Muscle layer of colon (tissue), 2 donors: ENCODE results near the gene LHX5.

Experiments
- H3K27ac ChIP-seq: one replicate; pipeline ENCODE4 v1.7.0; 2013; ENCODE audit warnings: low read depth, mild to moderate bottlenecking, low read length, moderate library complexity
- H3K27me3 ChIP-seq, 2 donors: one replicate each; pipeline ENCODE4 v1.7.0; 2013; ENCODE audit warnings: low read length in 2 of 2, mild to moderate bottlenecking in 2 of 2; ENCODE audit not compliant: insufficient read depth in 2 of 2, control insufficient read depth in 1 of 2
- H3K36me3 ChIP-seq: one replicate; pipeline ENCODE4 v1.7.0; 2013; ENCODE audit warnings: mild to moderate bottlenecking, low read length; ENCODE audit not compliant: insufficient read depth
- H3K4me1 ChIP-seq: one replicate; pipeline ENCODE4 v1.7.0; 2013; ENCODE audit warnings: mild to moderate bottlenecking, low read length; ENCODE audit not compliant: insufficient read depth
- H3K4me3 ChIP-seq, 2 donors: one replicate each; pipeline ENCODE4 v1.7.0; 2013; ENCODE audit warnings: low read length in 2 of 2, low read depth in 1 of 2, mild to moderate bottlenecking in 1 of 2, moderate library complexity in 1 of 2
- H3K9ac ChIP-seq: one replicate; pipeline ENCODE4 v1.7.0; 2013; ENCODE audit warnings: low read length
- H3K9me3 ChIP-seq: one replicate; pipeline ENCODE4 v1.7.0; 2013; ENCODE audit warnings: mild to moderate bottlenecking, low read length
- donor health status: abdominal sarcoma.
- donor health status: Adenocarcinoma of cecum.

The LHX5 gene

DNA sequence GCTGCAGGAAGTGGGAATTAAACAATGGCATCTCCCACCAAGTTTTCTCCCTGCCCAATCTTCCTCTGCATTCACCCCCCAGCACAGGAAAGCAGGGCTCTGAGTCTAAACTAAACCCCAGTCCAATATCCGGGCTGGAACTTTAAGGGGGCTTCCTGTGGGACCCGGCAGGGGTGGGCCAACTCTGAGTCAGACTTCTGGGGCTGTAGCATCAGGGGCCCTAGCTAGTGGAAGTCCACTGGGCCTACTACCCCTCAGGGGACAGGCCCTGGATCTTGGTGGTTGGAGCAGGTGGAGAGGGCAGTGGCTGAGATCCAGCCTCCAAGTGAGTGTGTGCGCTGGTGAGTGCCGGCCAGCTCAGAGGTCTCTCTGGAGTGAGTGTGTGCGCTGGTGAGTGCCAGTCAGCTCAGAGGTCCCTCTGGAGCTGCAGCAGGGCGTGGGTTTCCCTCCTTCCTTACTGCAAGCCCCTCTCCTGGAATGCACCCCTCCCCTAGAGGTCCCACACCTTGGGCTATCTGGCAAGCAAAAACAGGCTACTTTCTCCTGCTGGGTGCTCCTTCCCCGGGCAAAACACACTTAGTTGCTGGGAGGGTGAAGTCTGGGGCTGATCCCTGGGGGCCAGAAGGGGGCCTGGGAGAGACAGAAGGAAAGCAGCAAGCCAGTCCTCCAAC is 5.6 kb upstream of the LHX5 start:
- Histone ChIP-seq H3K27ac (no peak overlapping the region), H3K4me1 (no peaks in the 10 kb centered on the region), H3K9me3 (no peaks in the 10 kb centered on the region), H3K27me3 (peaks cover 31 to 55% of the 10 kb centered on the region in 2 donors), H3K9ac (no peak overlapping the region), H3K4me3 (no peak overlapping the region), H3K36me3 (no peaks in the 10 kb centered on the region)

DNA sequence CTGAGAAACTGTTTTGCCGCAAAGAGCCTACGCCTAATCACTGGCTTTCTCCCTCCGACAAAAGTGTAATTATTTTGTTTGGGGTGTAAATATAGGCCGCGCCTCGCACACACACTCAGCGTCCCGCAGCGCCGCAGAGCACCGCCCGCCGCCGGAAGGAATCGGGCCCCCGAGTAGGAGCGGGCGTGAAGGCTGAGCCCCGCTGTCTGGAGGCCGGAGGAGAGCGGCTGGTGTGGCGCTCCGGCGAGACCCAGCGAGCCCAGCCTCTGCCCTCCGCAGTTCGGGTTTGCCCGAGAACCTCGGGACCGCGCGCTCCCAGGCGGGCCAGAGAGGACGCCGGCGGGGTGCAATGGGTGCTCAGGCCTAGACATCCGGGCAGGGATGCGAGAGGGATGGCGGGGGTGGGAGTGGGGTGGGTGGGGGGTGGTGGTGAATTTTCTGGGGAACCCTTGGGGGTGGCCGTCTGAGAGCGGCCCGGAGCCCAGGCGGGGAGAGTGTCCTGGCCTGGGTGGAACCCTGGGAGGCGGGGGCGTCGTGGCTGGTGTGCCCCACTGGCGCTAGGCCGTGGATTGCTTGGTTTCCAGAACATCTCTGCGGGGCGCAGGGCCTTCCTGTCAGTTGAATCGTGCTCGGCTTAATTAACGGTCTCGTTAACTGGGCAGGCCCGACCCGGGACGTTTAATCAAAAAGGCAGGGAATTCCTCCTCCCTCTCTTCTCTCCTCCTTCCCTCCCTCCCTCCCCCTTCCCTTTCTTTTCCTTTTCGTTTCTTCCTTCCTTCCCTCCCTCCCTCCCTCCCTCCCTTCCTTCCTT is 4.7 kb upstream of the LHX5 start:
- Histone ChIP-seq H3K4me1 (no peaks in the 10 kb centered on the region), H3K4me3 (no peak overlapping the region), H3K27ac (no peak overlapping the region)

DNA sequence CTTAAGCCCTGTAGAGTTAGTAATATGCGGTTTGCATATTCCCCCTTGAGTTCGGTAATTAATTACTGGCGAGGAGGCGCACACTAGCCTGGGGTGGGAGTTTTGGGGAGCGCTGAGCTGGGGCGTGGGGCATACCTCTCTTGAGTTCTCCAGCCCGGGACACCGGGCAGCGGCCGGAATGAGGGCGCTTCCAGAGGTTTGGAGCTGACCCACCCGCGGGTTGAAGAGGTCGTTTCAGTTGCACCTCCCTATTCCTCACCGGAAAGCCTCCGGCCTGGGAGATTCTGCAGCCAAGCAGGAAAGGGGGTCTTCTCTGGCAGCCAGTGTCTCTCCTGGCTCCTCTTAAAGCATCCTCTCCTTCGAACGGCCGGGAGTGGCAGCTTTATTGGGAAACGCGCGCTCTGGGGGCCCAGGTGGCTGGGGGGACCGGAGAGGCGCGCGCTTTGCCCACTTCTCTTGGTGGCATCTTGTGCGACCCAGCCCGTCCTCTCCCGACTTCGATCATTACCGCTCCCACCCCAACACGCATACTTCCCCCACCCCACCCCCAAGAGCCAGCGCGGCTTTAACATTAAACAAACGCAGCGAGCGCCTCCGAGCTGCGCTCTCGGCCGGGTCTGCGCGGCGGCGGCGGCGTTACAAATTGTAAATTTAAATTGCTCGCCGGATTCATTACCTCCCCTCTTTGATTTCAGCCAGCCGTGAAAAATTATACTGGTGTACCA is 3.9 kb upstream of the LHX5 start:
- peaks cover 26 to 72% of the 10 kb centered on the region in 2 donors for H3K27me3 ChIP-seq
- H3K9me3 ChIP-seq = no peaks in the 10 kb centered on the region
- H3K27ac ChIP-seq = no peak overlapping the region
- H3K4me3 ChIP-seq = no peak overlapping the region
- H3K4me1 ChIP-seq = no peaks in the 10 kb centered on the region
- no peak overlapping the region for H3K9ac ChIP-seq
- H3K36me3 ChIP-seq = no peaks in the 10 kb centered on the region

More for the DNA sequence above, 4.7 kb upstream of the LHX5 start:
- no peaks in the 10 kb centered on the region for H3K9me3 ChIP-seq
- no peaks in the 10 kb centered on the region for H3K36me3 ChIP-seq
- H3K27me3 ChIP-seq = peaks cover 29 to 64% of the 10 kb centered on the region in 2 donors
- H3K9ac ChIP-seq = no peak overlapping the region

DNA sequence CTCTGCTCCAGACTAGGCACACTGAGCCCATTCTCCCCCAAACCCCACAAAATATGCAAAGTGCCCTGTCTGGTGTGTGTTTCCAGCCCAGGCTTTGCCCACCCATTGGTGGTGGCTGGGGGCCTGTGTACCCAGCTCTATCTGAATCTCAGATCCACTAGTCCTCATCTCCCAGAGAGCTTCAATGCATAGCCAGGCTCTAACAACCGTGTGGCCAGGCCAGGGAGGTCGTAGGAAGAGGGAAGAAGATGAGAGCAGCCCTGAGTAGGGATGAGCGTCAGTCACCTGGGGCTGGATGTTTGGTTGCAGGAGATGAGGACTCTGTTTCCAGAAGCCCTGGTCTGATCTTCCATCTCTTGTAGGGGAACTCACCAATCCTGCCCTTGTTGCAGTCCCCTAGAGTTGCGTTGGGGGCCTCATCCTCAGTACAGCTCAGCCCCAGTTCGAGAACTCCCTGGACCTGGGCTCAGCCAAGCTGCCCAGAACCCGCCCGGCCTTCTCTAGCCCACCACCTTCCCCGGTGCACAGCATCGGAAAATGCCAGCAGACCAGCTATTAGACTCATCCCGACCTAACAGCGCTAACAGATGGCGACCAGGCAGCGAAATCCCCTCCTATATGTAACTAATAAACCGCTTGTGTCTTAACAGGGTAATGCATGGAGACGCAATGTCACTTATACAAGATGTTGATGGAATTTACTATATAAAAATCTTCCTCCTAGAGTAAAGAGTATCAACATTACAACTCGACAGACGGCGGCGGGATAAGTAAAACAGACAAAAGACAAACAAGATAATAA is 3.2 kb upstream of the LHX5 start:
- H3K9me3 ChIP-seq = no peaks in the 10 kb centered on the region
- H3K27me3 ChIP-seq = peaks cover 26 to 76% of the 10 kb centered on the region in 2 donors
- no peak overlapping the region for H3K4me3 ChIP-seq
- H3K36me3 ChIP-seq = no peaks in the 10 kb centered on the region
- H3K27ac ChIP-seq = no peak overlapping the region
- H3K9ac ChIP-seq = no peak overlapping the region
- H3K4me1 ChIP-seq = no peaks in the 10 kb centered on the region

DNA sequence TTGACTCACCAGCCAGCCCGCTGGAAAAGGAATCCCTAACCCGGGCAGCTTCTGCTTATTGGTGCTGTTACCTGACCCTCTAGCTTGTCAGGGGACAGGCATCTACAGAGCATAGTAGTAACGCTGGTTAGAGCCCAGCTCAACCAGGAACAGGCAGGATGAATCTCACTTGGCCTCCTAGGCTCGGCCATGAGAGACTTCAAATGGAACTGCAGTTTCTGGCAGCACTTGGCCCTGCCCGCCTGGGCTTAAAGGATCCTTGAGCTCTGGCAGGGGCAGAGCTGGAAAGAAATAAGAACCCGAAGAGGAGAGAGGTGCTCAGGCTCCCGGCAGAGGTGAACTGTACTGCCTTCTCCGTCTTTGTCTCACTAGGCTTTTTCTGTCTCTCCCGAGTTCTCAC is 2.3 kb upstream of the LHX5 start:
- Histone ChIP-seq H3K4me1 (no peaks in the 10 kb centered on the region), H3K36me3 (no peaks in the 10 kb centered on the region), H3K27ac (no peak overlapping the region), H3K9ac (no peak overlapping the region), H3K9me3 (no peaks in the 10 kb centered on the region), H3K27me3 (peaks cover 31 to 76% of the 10 kb centered on the region in 2 donors), H3K4me3 (no peak overlapping the region)

DNA sequence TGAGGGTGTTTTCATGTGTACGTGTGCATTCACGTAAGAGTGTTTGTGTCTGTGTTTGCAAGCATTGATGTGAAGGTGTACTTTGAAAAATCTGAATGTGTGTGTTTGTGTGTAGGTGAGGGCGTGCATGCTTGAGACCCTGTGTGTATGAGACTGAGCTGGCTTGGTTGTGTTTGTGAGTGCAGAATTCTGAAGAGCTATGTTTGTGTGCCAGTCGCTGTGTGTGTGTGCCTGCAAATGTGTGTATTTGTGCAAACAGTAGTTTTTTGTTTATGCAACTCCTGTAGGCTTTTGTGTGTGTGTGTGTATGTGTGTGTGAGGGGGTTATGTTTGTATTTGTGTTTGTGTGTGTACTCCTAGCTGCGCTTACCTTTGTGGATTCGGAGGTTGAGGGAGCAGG is 1.7 kb upstream of the LHX5 start:
- H3K9me3 ChIP-seq = no peaks in the 10 kb centered on the region
- no peaks in the 10 kb centered on the region for H3K4me1 ChIP-seq
- no peak overlapping the region for H3K4me3 ChIP-seq
- no peak overlapping the region for H3K27ac ChIP-seq
- no peaks in the 10 kb centered on the region for H3K36me3 ChIP-seq
- H3K9ac ChIP-seq = no peak overlapping the region
- H3K27me3 ChIP-seq = peaks cover 31 to 76% of the 10 kb centered on the region in 2 donors

DNA sequence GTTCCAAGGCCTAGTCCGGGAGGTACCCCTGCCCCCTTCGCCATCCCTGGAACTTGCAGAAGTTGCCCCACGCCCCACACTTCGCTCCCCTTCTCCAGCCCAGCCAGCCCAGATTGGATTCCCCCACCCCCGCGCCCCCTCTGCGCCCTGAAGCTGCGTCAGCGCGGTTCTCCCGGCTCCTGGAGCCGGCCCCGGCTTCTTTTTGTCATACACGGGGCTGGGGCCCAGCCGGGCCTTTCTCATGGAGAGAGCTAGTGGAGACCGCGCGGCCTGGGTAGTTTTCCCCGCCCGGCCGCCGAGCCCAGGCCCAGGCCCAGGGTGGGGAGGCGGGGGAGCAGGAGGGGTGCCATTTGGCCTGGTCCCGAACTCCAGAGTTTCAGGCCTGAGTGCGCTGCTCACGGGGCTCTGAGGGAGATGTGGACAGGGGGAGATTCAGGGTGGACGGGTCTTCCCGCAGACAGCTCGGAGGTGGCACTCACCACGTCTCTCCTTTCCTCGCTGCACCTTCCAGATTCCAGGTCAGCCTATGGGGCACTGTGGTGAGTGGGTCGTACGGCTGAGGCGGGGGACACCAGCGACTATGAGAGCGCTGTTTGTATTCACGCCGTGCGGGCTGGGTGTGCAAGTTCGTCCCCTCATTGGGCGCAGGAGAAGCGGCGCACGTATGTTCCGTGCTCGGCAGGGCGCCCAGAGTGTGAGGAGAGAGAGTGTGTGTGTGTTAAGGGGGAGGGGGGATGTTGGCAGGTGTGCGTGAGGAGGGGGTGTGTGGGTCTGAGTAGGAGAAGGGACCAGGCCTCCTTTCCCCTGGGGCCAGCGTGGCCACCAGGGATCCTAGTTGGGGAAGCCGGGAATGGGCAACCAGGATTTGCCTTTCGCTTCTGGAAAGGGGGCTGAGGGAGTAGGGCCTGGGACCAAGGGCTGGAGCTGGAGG is 785 bp upstream of the LHX5 start:
- H3K36me3 ChIP-seq = no peaks in the 10 kb centered on the region
- no peak overlapping the region for H3K9ac ChIP-seq
- H3K4me3 ChIP-seq = no peak overlapping the region
- no peaks in the 10 kb centered on the region for H3K4me1 ChIP-seq
- no peaks in the 10 kb centered on the region for H3K9me3 ChIP-seq
- H3K27ac ChIP-seq = no peak overlapping the region
- H3K27me3 ChIP-seq = peaks cover 22 to 76% of the 10 kb centered on the region in 2 donors

DNA sequence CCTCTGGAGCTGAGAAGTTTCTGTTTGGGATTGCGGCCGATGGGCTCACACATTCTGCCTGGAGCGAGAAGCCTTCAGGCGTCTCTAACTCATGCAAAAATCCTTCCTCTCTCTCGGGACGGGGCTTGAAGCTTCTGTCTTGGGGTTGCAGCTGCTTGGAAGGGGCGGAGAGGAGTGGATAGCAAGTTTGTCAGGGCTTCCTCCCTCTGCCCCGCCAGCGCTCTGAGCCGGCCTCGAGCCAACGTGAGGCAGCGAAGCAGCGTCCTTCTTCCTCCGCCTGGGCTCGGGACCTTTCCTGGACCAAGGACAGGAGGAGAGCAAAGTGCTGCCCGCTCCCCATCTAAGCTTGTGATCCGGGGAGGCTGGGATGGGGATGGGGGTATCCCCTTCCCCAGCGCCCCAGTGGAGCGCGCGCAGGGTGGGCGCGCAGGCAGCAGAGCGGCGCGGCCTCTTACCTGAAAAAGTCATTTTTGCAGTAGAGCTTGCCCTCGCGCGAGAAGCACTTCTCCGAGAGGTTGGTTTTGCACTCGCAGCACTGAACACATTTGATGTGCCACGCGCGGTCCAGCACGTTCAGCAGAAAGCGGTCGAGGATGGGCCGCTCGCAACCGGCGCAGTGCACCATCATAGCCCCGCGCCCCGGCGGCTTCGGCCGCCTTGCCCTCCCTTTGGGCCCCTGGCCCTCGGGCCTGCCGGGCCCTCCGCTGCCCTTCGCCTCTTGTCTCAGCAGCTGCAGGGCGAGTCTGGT is 626 bp downstream of the LHX5 start:
- no peak overlapping the region for H3K9ac ChIP-seq
- no peaks in the 10 kb centered on the region for H3K9me3 ChIP-seq
- H3K4me3 ChIP-seq = no peak overlapping the region
- H3K4me1 ChIP-seq = no peaks in the 10 kb centered on the region
- peaks cover 19 to 84% of the 10 kb centered on the region in 2 donors for H3K27me3 ChIP-seq
- H3K27ac ChIP-seq = no peak overlapping the region
- H3K36me3 ChIP-seq = no peaks in the 10 kb centered on the region

DNA sequence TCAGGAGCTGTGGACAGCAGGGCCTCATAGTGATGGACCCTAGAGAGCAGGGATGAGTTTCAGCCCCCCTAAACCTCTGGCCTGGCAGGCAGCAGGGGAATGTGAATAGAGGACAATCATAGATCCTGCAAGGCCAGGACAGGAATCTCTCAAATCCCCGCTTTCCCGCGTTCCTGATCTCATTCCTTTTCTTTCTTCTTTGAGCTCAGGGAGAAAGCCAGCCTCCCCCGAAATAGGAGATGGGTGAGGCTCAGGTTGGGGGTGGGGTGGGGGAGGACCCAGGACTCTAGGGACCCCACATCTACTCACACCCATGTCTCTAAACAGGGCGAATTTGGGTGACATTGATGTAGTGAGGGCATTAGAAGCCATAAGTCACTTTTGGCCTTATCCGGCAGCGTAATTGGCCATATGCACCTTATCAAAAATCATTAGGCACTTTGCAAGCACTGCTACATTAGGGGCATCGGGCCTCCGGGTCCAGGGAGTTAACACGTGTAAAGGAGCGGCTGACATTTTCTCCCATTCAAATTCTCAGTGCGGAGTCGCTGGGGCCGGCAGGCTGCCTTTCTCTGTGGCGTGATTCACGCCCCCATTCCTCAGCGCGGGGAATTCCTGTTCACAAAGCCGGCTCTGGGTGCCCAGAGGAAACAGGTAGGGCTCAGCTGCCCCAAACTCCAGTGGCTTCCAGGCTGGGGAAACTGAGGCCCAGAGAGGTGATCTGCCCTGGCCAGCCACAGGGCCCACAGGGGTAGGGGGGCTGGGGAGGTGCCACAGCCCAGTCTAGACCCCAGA is 1.5 kb downstream of the LHX5 start:
- H3K27me3 ChIP-seq = peaks cover 22 to 85% of the 10 kb centered on the region in 2 donors

More for the DNA sequence above, 1.5 kb downstream of the LHX5 start:
- H3K4me3 ChIP-seq = no peak overlapping the region
- H3K9ac ChIP-seq = no peak overlapping the region
- H3K27ac ChIP-seq = no peak overlapping the region
- H3K4me1 ChIP-seq = peaks cover 1% of the 10 kb centered on the region
- no peaks in the 10 kb centered on the region for H3K9me3 ChIP-seq
- H3K36me3 ChIP-seq = no peaks in the 10 kb centered on the region
